Stomach smooth muscle (tissue), 2 donors: ENCODE results near the gene AP3S1.

ENCODE experiments used
- H3K27ac ChIP-seq: one replicate; pipeline ENCODE4 v1.7.0; 2013; ENCODE audit warnings: mild to moderate bottlenecking, low read length, inconsistent platforms
- H3K27me3 ChIP-seq, 2 donors: one replicate each; pipeline ENCODE4 v1.7.0; 2013; ENCODE audit warnings: low read length in 2 of 2; ENCODE audit not compliant: insufficient read depth in 2 of 2, control insufficient read depth in 1 of 2
- H3K36me3 ChIP-seq, 2 donors: one replicate each; pipeline ENCODE4 v1.7.0; 2013; ENCODE audit warnings: low read length in 2 of 2; ENCODE audit not compliant: control insufficient read depth in 2 of 2, insufficient read depth in 2 of 2
- H3K4me1 ChIP-seq: one replicate; pipeline ENCODE4 v1.7.0; 2013; ENCODE audit warnings: low read length; ENCODE audit not compliant: control insufficient read depth, insufficient read depth
- H3K4me3 ChIP-seq, 2 donors: one replicate each; pipeline ENCODE4 v1.7.0; 2013; ENCODE audit warnings: low read length in 2 of 2
- H3K9ac ChIP-seq, 2 donors: one replicate each; pipeline ENCODE4 v1.7.0; 2013; ENCODE audit warnings: low read length in 2 of 2, mild to moderate bottlenecking in 1 of 2
- H3K9me3 ChIP-seq, 2 donors: one replicate each; pipeline ENCODE4 v1.7.0; 2013; ENCODE audit warnings: low read length in 2 of 2; ENCODE audit not compliant: control insufficient read depth in 2 of 2
- donor health status: healthy.
- donor health status: Pancreatic carcinoma.

AP3S1 gene

GRCh38 chr5:115844321-115844817 is 2.6 kb downstream of the AP3S1 start:
- no peaks in the 10 kb centered on the region for H3K27me3 ChIP-seq
- H3K36me3 ChIP-seq, result no peaks in the 10 kb centered on the region
- H3K9me3 ChIP-seq, result no peaks in the 10 kb centered on the region
- H3K9ac ChIP-seq, result no peak overlapping the region
- peaks cover 12% of the 10 kb centered on the region for H3K4me1 ChIP-seq
- peak overlapping the region; percentile 50 for H3K27ac ChIP-seq
- H3K4me3 ChIP-seq, result peak overlapping the region in 1 of 2 donors; percentile 24

DNA sequence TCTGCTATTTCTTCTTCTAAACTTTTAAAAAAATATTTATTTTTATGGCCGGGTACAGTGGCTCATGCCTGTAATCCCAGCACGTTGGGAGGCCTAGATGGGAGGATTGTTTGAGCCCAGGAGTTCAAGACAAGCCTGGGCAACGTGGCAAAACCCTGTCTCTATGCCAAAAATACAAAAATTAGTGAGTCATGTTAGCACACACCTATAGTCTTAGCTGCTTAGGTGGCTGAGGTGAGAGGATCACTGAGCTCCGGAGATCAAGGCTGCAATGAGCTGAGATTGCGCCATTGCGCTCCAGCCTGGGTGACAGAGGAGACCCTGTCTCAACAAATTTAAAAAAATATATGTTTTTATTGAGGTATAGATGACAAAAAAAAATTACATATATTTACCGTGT is 5.6 kb downstream of the AP3S1 start:
- Histone ChIP-seq H3K4me1 (peaks cover 12% of the 10 kb centered on the region), H3K4me3 (no peak overlapping the region), H3K36me3 (no peaks in the 10 kb centered on the region), H3K9ac (no peak overlapping the region), H3K9me3 (no peaks in the 10 kb centered on the region), H3K27ac (no peak overlapping the region), H3K27me3 (no peaks in the 10 kb centered on the region)

- Histone ChIP-seq H3K4me1 (peaks cover 5% of the 10 kb centered on the region), H3K27ac (no peak overlapping the region)
Observed at GRCh38 chr5:115849258-115849798, 7.6 kb downstream of the AP3S1 start.

GRCh38 chr5:115850744-115851416 is 9.1 kb downstream of the AP3S1 start:
- H3K4me3 ChIP-seq, result peak overlapping the region in 1 of 2 donors; percentile 29
- H3K27ac ChIP-seq, result no peak overlapping the region
- no peaks in the 10 kb centered on the region for H3K4me1 ChIP-seq
- peaks cover 0 to 4% of the 10 kb centered on the region in 2 donors for H3K9me3 ChIP-seq
- no peaks in the 10 kb centered on the region for H3K27me3 ChIP-seq
- no peak overlapping the region for H3K9ac ChIP-seq
- no peaks in the 10 kb centered on the region for H3K36me3 ChIP-seq

More at GRCh38 chr5:115849258-115849798, 7.6 kb downstream of the AP3S1 start:
- Histone ChIP-seq H3K27me3 (no peaks in the 10 kb centered on the region), H3K4me3 (no peak overlapping the region), H3K9ac (no peak overlapping the region), H3K36me3 (no peaks in the 10 kb centered on the region), H3K9me3 (peaks cover 0 to 4% of the 10 kb centered on the region in 2 donors)

DNA sequence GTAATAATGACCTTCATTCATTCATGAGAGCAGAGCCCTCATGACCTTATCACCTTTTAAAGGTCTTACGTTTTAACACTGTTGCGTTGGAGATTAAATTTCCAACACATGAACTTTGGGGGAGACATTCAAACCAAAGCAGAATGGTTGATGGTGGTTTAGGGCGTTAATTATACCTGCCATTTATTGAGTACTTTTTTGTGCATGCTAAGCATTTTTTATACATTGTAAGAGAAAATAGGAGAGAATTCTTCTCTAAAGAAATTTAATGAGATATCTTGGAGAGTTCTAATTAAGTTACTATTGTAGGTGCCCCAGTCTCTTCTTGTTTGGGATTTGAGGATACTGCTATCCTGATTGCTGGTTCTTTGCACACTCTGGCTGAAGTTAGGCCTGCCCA is 12.4 kb downstream of the AP3S1 start:
- H3K4me3 ChIP-seq, result no peak overlapping the region
- no peaks in the 10 kb centered on the region for H3K27me3 ChIP-seq
- H3K27ac ChIP-seq, result no peak overlapping the region
- no peak overlapping the region for H3K9ac ChIP-seq
- peaks cover 0 to 4% of the 10 kb centered on the region in 2 donors for H3K9me3 ChIP-seq
- H3K4me1 ChIP-seq, result no peaks in the 10 kb centered on the region
- no peaks in the 10 kb centered on the region for H3K36me3 ChIP-seq

DNA sequence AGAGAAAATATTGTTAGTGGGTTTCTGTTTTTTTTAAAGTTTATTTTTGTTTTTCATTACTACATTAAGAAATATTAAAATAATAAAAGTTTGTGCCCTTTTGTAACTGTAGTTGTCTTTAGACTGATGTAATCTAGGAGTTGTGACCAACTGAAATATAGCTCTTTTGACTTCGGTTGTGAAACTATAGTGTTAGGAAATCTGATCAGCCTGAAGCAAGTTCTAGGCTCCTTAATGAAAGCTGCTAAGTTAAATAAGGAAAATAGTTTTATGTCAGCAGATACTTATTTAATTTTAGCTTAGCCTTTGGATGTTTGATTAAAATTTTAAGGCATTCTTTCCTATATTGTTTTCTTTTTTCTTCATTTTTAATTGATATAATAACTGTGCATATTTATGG is 14.2 kb downstream of the AP3S1 start:
- Histone ChIP-seq H3K4me1 (no peaks in the 10 kb centered on the region), H3K27ac (no peak overlapping the region), H3K9me3 (peaks cover 0 to 4% of the 10 kb centered on the region in 2 donors), H3K4me3 (no peak overlapping the region), H3K9ac (no peak overlapping the region), H3K36me3 (no peaks in the 10 kb centered on the region), H3K27me3 (no peaks in the 10 kb centered on the region)

DNA sequence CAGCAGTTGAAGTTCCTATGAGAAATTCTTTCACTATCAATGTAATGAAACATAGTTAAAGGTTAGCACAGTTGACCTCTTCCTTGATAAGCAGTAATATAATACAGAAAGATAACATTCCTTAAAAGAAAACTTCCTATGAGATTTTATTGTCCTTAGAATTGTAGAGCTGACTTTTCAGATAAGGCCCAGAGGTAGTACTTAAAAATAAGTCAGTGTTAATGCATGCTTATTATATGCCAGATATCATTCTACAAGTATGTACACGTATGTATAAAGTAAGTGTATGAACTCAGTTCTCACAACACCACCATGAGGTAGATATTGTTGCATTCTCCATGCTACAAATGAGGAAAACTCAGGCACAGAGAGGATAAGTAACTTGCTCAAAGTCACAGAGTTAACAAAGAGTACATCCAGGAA is 15.3 kb downstream of the AP3S1 start:
- peaks cover 0 to 4% of the 10 kb centered on the region in 2 donors for H3K9me3 ChIP-seq
- H3K4me3 ChIP-seq, result no peak overlapping the region
- no peak overlapping the region for H3K27ac ChIP-seq
- H3K36me3 ChIP-seq, result no peaks in the 10 kb centered on the region
- H3K27me3 ChIP-seq, result no peaks in the 10 kb centered on the region
- no peaks in the 10 kb centered on the region for H3K4me1 ChIP-seq
- H3K9ac ChIP-seq, result no peak overlapping the region

GRCh38 chr5:115857626-115858349 is 16.1 kb downstream of the AP3S1 start:
- H3K4me1 ChIP-seq, result no peaks in the 10 kb centered on the region
- no peak overlapping the region for H3K27ac ChIP-seq
- H3K4me3 ChIP-seq, result no peak overlapping the region
- no peaks in the 10 kb centered on the region for H3K36me3 ChIP-seq
- H3K27me3 ChIP-seq, result no peaks in the 10 kb centered on the region
- H3K9me3 ChIP-seq, result peaks cover 0 to 4% of the 10 kb centered on the region in 2 donors
- H3K9ac ChIP-seq, result no peak overlapping the region

DNA sequence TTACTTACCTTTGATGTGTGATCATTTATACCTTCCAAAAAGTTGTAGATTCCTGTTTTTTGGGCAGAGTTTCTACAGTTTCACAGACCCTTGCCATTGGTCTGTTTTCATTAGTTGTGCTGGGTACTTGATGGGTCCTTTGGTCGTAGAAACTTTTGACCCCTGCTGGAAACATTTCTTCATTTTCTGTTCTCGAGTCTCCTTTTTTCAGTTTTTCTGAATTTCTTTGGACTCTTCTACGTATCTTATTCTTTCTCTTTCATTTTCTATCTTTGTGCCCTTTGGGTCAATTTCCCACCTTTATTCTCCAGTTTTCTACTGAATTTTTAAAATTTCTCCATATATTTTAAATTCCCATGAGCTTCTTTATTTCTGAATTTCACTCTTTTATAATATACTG is 16.7 kb downstream of the AP3S1 start:
- H3K27me3 ChIP-seq, result no peaks in the 10 kb centered on the region
- no peaks in the 10 kb centered on the region for H3K4me1 ChIP-seq
- H3K9me3 ChIP-seq, result peaks cover 0 to 4% of the 10 kb centered on the region in 2 donors
- H3K9ac ChIP-seq, result no peak overlapping the region
- no peaks in the 10 kb centered on the region for H3K36me3 ChIP-seq
- H3K27ac ChIP-seq, result no peak overlapping the region
- no peak overlapping the region for H3K4me3 ChIP-seq

- no peaks in the 10 kb centered on the region for H3K27me3 ChIP-seq
- H3K27ac ChIP-seq, result no peak overlapping the region
Observed at GRCh38 chr5:115859378-115859777, 17.6 kb downstream of the AP3S1 start.

More at GRCh38 chr5:115859378-115859777, 17.6 kb downstream of the AP3S1 start:
- no peak overlapping the region for H3K9ac ChIP-seq
- H3K4me3 ChIP-seq, result no peak overlapping the region
- H3K36me3 ChIP-seq, result no peaks in the 10 kb centered on the region
- no peaks in the 10 kb centered on the region for H3K4me1 ChIP-seq
- H3K9me3 ChIP-seq, result no peaks in the 10 kb centered on the region
